Endothelial cell of umbilical vein (primary cell): ENCODE results near the gene PRDM12. TPM values are rescaled to one million over a fixed set of nuclear protein-coding genes. Genes with fewer than 3 reads are reported as not detected.

Source experiments
- BruUV-seq: library from RNA; stranded (reverse); fragments of 400-500 nt; replicated peaks from 2 replicates; lab custom pipeline; 2021; lab: Mats Ljungman, UMichigan
- CTCF ChIA-PET: fragments of 300-600, 350-600 bp; sonication (Branson Sonifier 250); formaldehyde crosslinking; loops from one replicate; lab custom pipeline; 2021; ENCODE audit warnings: antibody characterized with exemption, inconsistent platforms; lab: Charles Lee
- POLR2A ChIA-PET: fragments of 300-600, 350-600 bp; sonication (Branson Sonifier 250); formaldehyde crosslinking; loops from one replicate; lab custom pipeline; 2021; ENCODE audit warnings: antibody characterized with exemption, inconsistent platforms; lab: Charles Lee
- DNase-seq: peaks from one replicate; pipeline ENCODE4 v3.0.0-alpha.2; 2011; ENCODE audit warnings: low read depth, low spot score
- FAIRE-seq: peaks from 2 replicates; lab custom pipeline; 2011; peaks lifted over from hg19 to GRCh38; lab: Jason Lieb, UNC
- H2AFZ ChIP-seq: 2 replicates; pipeline ENCODE4 v1.6.0; 2012; ENCODE audit warnings: low read depth, low read length, control low read depth, inconsistent platforms
- H3K27ac ChIP-seq: 2 replicates; pipeline ENCODE4 v1.5.1; 2011; ENCODE audit warnings: low read depth, mild to moderate bottlenecking, control low read depth, low read length, moderate library complexity; ENCODE audit not compliant: insufficient read depth
- H3K27me3 ChIP-seq, 2 experiments: 2 replicates each; pipeline versions ENCODE4 v1.6.0 to v1.6.1; 2011; ENCODE audit warnings: low read length in 2 of 2, mixed read lengths in 1 of 2; ENCODE audit not compliant: control insufficient read depth in 2 of 2, insufficient read depth in 2 of 2
- H3K36me3 ChIP-seq, 2 experiments: 2 replicates in 1 of 2; 3 replicates in 1 of 2; pipeline ENCODE4 v1.5.1; 2011; ENCODE audit warnings: low read length in 2 of 2, mild to moderate bottlenecking in 1 of 2, moderate library complexity in 1 of 2; ENCODE audit not compliant: control insufficient read depth in 2 of 2, insufficient read depth in 2 of 2; ENCODE audit errors: extremely low read depth in 1 of 2
- H3K4me1 ChIP-seq: 3 replicates; pipeline ENCODE4 v1.5.1; 2011; ENCODE audit warnings: mild to moderate bottlenecking, low read length; ENCODE audit not compliant: control insufficient read depth, insufficient read depth; ENCODE audit errors: extremely low read depth
- H3K4me2 ChIP-seq: 2 replicates; pipeline ENCODE4 v1.6.1; 2011; ENCODE audit warnings: low read length, control low read depth, mixed read lengths; ENCODE audit not compliant: insufficient read depth
- H3K4me3 ChIP-seq, 3 experiments: fragments of 200-600 bp in 1 of 3; sonication (generic), shearing (Covaris generic) in 1 of 3; replicated peaks in 1 of 3; 2 replicates each; pipeline ENCODE4 v1.5.1; 2011 to 2016; ENCODE audit warnings: control low read depth in 3 of 3, low read length in 3 of 3, mild to moderate bottlenecking in 2 of 3, inconsistent platforms in 1 of 3, low read depth in 1 of 3, moderate library complexity in 1 of 3; ENCODE audit not compliant: insufficient read depth in 1 of 3
- H3K79me2 ChIP-seq: 2 replicates; pipeline ENCODE4 v1.6.0; 2012; ENCODE audit warnings: low read length, inconsistent platforms; ENCODE audit not compliant: control insufficient read depth, insufficient read depth
- H3K9ac ChIP-seq: replicated peaks from 2 replicates; pipeline ENCODE3; 2011; ENCODE audit warnings: low read length, control low read depth; ENCODE audit not compliant: insufficient read depth; ENCODE audit errors: extremely low read depth
- H3K9me1 ChIP-seq: replicated peaks from 3 replicates; pipeline ENCODE4 v1.6.0; 2011; ENCODE audit warnings: mild to moderate bottlenecking, low read length; ENCODE audit not compliant: control insufficient read depth, insufficient read depth; ENCODE audit errors: extremely low read depth
- H3K9me3 ChIP-seq: replicated peaks from 2 replicates; pipeline ENCODE4 v1.5.1; 2012; ENCODE audit warnings: low read length, inconsistent platforms; ENCODE audit not compliant: control insufficient read depth, insufficient read depth
- H4K20me1 ChIP-seq: replicated peaks from 2 replicates; pipeline ENCODE3; 2011; ENCODE audit warnings: mild to moderate bottlenecking, low read length; ENCODE audit not compliant: control insufficient read depth, insufficient read depth; ENCODE audit errors: extremely low read depth
- CTCF ChIP-seq, 2 donors: IDR thresholded peaks; 1 replicate in 1 of 2; 2 replicates in 1 of 2; pipeline ENCODE4 v1.5.1; 2011; ENCODE audit warnings: low read length in 2 of 2, mild to moderate bottlenecking in 2 of 2, moderate library complexity in 2 of 2, control low read depth in 1 of 2, inconsistent platforms in 1 of 2, low read depth in 1 of 2; ENCODE audit not compliant: insufficient read depth in 1 of 2; ENCODE audit errors: extremely low read depth in 1 of 2
- EZH2 ChIP-seq: IDR thresholded peaks from 2 replicates; pipeline ENCODE4 v1.6.1; 2012; ENCODE audit warnings: borderline replicate concordance, low read depth, mild to moderate bottlenecking, moderate library complexity, low read length, inconsistent platforms; ENCODE audit not compliant: severe bottlenecking
- FOS ChIP-seq: IDR thresholded peaks from 2 replicates; pipeline ENCODE4 v1.6.1; 2011; ENCODE audit warnings: mild to moderate bottlenecking, low read length, moderate library complexity, borderline replicate concordance; ENCODE audit not compliant: insufficient read depth
- GATA2 ChIP-seq: IDR thresholded peaks from 2 replicates; pipeline ENCODE4 v1.7.0; 2011; ENCODE audit warnings: low read depth, mild to moderate bottlenecking, moderate library complexity, mixed read lengths, low read length; ENCODE audit not compliant: insufficient read length, insufficient read depth
- JUN ChIP-seq: IDR thresholded peaks from 2 replicates; pipeline ENCODE4 v1.6.1; 2011; ENCODE audit warnings: borderline replicate concordance, low read depth; ENCODE audit not compliant: insufficient read length, insufficient read depth
- MAX ChIP-seq: IDR thresholded peaks from 2 replicates; pipeline ENCODE4 v1.6.1; 2011; ENCODE audit not compliant: insufficient read depth, insufficient read length
- MYC ChIP-seq: IDR thresholded peaks from one replicate; pipeline ENCODE4 v1.6.1; 2011; ENCODE audit warnings: mild to moderate bottlenecking, low read depth, low read length
- POLR2A ChIP-seq: IDR thresholded peaks from 2 replicates; pipeline ENCODE4 v1.6.1; 2012; ENCODE audit warnings: low read depth, mild to moderate bottlenecking, control low read depth, low read length
- POLR2AphosphoS5 ChIP-seq: IDR thresholded peaks from 2 replicates; pipeline ENCODE4 v1.6.1; 2012; ENCODE audit warnings: low read depth, mild to moderate bottlenecking, control low read depth, low read length, moderate library complexity; ENCODE audit not compliant: insufficient read depth
- dilution Hi-C: fragments of 300-500 bp; cut with MboI; formaldehyde crosslinking; loops from one replicate; pipeline ENCODE4 v1.15.0; 2019; ENCODE audit warnings: low sequenced_read_pairs; ENCODE audit not compliant: extremely low pct_ligation_motif_present
- intact Hi-C: fragments of 100-400 bp; cut with micrococcal nuclease; formaldehyde crosslinking; loops from one replicate; pipeline ENCODE4 v1.10.0; 2022
- polyA plus RNA-seq, 4 experiments: library from polyadenylated mRNA; depleted of rRNA in 3 of 4; stranded (reverse) in 3 of 4; unstranded in 1 of 4; fragments of >200 nt; gene quantifications; 2 replicates each; pipeline versions ENCODE4 v1.2.1 to v1.2.3, GENCODE V29; 2011 to 2012; ENCODE audit warnings: missing spikeins in 1 of 4
- total RNA-seq: library from RNA; stranded (reverse); gene quantifications from 2 replicates; pipeline ENCODE4 v1.2.3, GENCODE V29; 2021

The PRDM12 gene
- total and polyA plus RNA-seq, 2 donors (not counting 3 experiments of a cell fraction or from before 2014, with no cell fraction given) = not detected

GRCh38 chr9:130629443-130630070 is 34.8 kb upstream of the PRDM12 start:
- Histone ChIP-seq H3K36me3 (peaks cover 13 to 59% of the 10 kb centered on the region in 2 experiments), H3K27me3 (no peaks in the 10 kb centered on the region), H3K79me2 (no peaks in the 10 kb centered on the region), H4K20me1 (no peaks in the 10 kb centered on the region), H3K9ac (no peak overlapping the region), H3K4me3 (no peak overlapping the region), H3K9me1 (no peaks in the 10 kb centered on the region), H3K4me1 (no peaks in the 10 kb centered on the region), H2AFZ (no peak overlapping the region), H3K9me3 (no peaks in the 10 kb centered on the region), H3K27ac (no peak overlapping the region), H3K4me2 (no peak overlapping the region)
- DNase-seq = no peak
- ChIA-PET POLR2A (no interaction called here), CTCF (interaction anchor here (1.1 kb wide), 1 partner anchor 12 kb away, joined by 3 read pairs; no protein-coding TSS in a partner anchor)
- BruUV-seq = no TSS peak
- intact Hi-C loops = no loop called here
- dilution Hi-C loops = no loop called here
- no peak for FAIRE-seq
- no peak for TF ChIP-seq FOS
- TF ChIP-seq JUN = no peak
- TF ChIP-seq GATA2 = no peak
- TF ChIP-seq POLR2A = no peak
- no peak for TF ChIP-seq CTCF (IDR thresholded peaks at IDR 0.05; ENCODE audit: extremely low read depth in 1 of 2, insufficient read depth in 1 of 2, low read depth in 1 of 2, low read length in 2 of 2)
- no peak for TF ChIP-seq EZH2
- TF ChIP-seq POLR2AphosphoS5 = no peak
- no peak for TF ChIP-seq MYC
- no peak for TF ChIP-seq MAX
